GM12878 (cell line): ENCODE results near the gene INSYN2B. TPM values are rescaled to one million over a fixed set of nuclear protein-coding genes. Genes with fewer than 3 reads are reported as not detected.

Experiments
- ATAC-seq: fragments of 200-7000 bp; cut with Tn5 transposase; 3 replicates; pipeline ENCODE4 v1.9.1; 2020; ENCODE audit warnings: mild to moderate bottlenecking, moderate library complexity
- BruUV-seq: library from RNA; stranded (reverse); fragments of 400-500 nt; replicated peaks from 2 replicates; lab custom pipeline; 2021; lab: Mats Ljungman, UMichigan
- CTCF ChIA-PET: fragments of 300-600 bp; sonication (Branson Sonifier 250); formaldehyde crosslinking; extraction: SDS; loops from one replicate; lab custom pipeline; 2021; ENCODE audit warnings: inconsistent platforms; lab: Yijun Ruan, JAX
- POLR2A ChIA-PET: fragments of 350-600 bp; formaldehyde crosslinking; extraction: SDS; loops from one replicate; lab custom pipeline; 2021; ENCODE audit warnings: inconsistent platforms; lab: Charles Lee
- RAD21 ChIA-PET: fragments of 300-600 bp; sonication (Branson Sonifier 250); formaldehyde crosslinking; loops from one replicate; lab custom pipeline; 2023; ENCODE audit warnings: antibody characterized with exemption; ENCODE audit not compliant: unreplicated experiment; lab: Charles Lee
- SMC1A ChIA-PET: fragments of 300-600 bp; sonication (Branson Sonifier 250); formaldehyde crosslinking; loops from one replicate; lab custom pipeline; 2023; ENCODE audit not compliant: unreplicated experiment, uncharacterized antibody; lab: Charles Lee
- DNase-seq: peaks from one replicate; pipeline ENCODE4 v3.0.0-alpha.2; 2011; ENCODE audit warnings: low read depth, low spot score
- FAIRE-seq: peaks from 3 replicates; lab custom pipeline; 2011; peaks lifted over from hg19 to GRCh38; lab: Jason Lieb, UNC
- H2AFZ ChIP-seq: 2 replicates; pipeline ENCODE4 v1.6.0; 2011; ENCODE audit warnings: low read depth, low read length, control low read depth; ENCODE audit not compliant: control insufficient read depth
- H3K27ac ChIP-seq: 2 replicates; pipeline ENCODE4 v1.5.1; 2011; ENCODE audit warnings: control low read depth; ENCODE audit not compliant: control insufficient read depth, insufficient read depth
- H3K27me3 ChIP-seq, 2 experiments: replicated peaks in 1 of 2; 2 replicates each; pipeline versions ENCODE4 v1.6.0 to v1.6.1; 2011; ENCODE audit warnings: low read length in 1 of 2; ENCODE audit not compliant: control insufficient read depth in 2 of 2, insufficient read depth in 2 of 2
- H3K36me3 ChIP-seq, 2 experiments: 2 replicates each; pipeline ENCODE4 v1.5.1; 2011; ENCODE audit warnings: low read length in 1 of 2; ENCODE audit not compliant: control insufficient read depth in 2 of 2, insufficient read depth in 2 of 2
- H3K4me1 ChIP-seq: 2 replicates; pipeline ENCODE4 v1.6.1; 2011; ENCODE audit warnings: mild to moderate bottlenecking, low read length, moderate library complexity, mixed read lengths; ENCODE audit not compliant: control insufficient read depth, insufficient read depth
- H3K4me2 ChIP-seq: 2 replicates; pipeline ENCODE4 v1.6.0; 2011; ENCODE audit warnings: control low read depth; ENCODE audit not compliant: control insufficient read depth, insufficient read depth
- H3K4me3 ChIP-seq: fragments of 200-600 bp; sonication (generic); 2 replicates; pipeline ENCODE4 v1.5.1; 2016
- H3K79me2 ChIP-seq: 2 replicates; pipeline ENCODE4 v1.6.0; 2011; ENCODE audit warnings: low read length; ENCODE audit not compliant: control insufficient read depth, insufficient read depth
- H3K9ac ChIP-seq: 2 replicates; pipeline ENCODE4 v1.8.0; 2011; ENCODE audit warnings: low read length, control low read depth, mixed read lengths; ENCODE audit not compliant: control insufficient read depth, insufficient read depth
- H3K9me3 ChIP-seq: replicated peaks from 3 replicates; pipeline ENCODE4 v1.5.1; 2011; ENCODE audit warnings: mild to moderate bottlenecking, low read length; ENCODE audit not compliant: control insufficient read depth, insufficient read depth
- H4K20me1 ChIP-seq: 2 replicates; pipeline ENCODE4 v1.6.0; 2011; ENCODE audit not compliant: control insufficient read depth, insufficient read depth
- MEF2B ChIP-seq: fragments of 450-650 bp; IDR thresholded peaks from 2 replicates; pipeline ENCODE4 v1.6.1; 2018; ENCODE audit warnings: mild to moderate bottlenecking, moderate library complexity; ENCODE audit not compliant: partially characterized antibody, poor library complexity, severe bottlenecking
- NBN ChIP-seq: fragments of 450-650 bp; IDR thresholded peaks from 2 replicates; pipeline ENCODE4 v1.6.1; 2016
- SPI1 ChIP-seq: IDR thresholded peaks from 2 replicates; pipeline ENCODE4 v1.6.1; 2011; ENCODE audit warnings: low read depth, mild to moderate bottlenecking, low read length, moderate library complexity, borderline replicate concordance; ENCODE audit not compliant: insufficient read depth
- USF2 ChIP-seq: IDR thresholded peaks from 2 replicates; pipeline ENCODE4 v1.6.1; 2011; ENCODE audit warnings: low read depth, low read length, improper control_type of control experiment, borderline replicate concordance
- ZNF384 ChIP-seq: IDR thresholded peaks from 2 replicates; pipeline ENCODE4 v1.6.1; 2012; ENCODE audit warnings: low read depth, mild to moderate bottlenecking, low read length, improper control_type of control experiment, borderline replicate concordance
- WGBS: methylation state at CpG from one replicate; pipeline ENCODE4 v1.1.6; 2016; ENCODE audit warnings: low lambda C conversion rate; ENCODE audit not compliant: insufficient replicate concordance, insufficient coverage; ENCODE audit errors: missing lambda C conversion rate; 5-methylcytosine and 5-hydroxymethylcytosine counted together
- in situ Hi-C: fragments of 300-500 bp; cut with MboI; formaldehyde crosslinking; loops from 9 replicates; pipeline ENCODE4 v1.14.3; 2018; ENCODE audit warnings: mixed read lengths
- intact Hi-C: fragments of 100-400 bp; cut with micrococcal nuclease; formaldehyde crosslinking; loops from one replicate; pipeline ENCODE4 v1.14.2; 2022; ENCODE audit not compliant: unreplicated experiment
- polyA plus RNA-seq, 11 experiments: library from polyadenylated mRNA; depleted of rRNA in 4 of 11; unstranded in 6 of 11; stranded (reverse) in 5 of 11; fragments of >200 nt; fragmentation: Nextera tagmentation in 4 of 11; fragmentation: Illumina TruSeq in 1 of 11; extraction: Ambion mirVana in 4 of 11; extraction: Trizol in 1 of 11; gene quantifications; 1 replicate in 1 of 11; 2 replicates in 10 of 11; pipeline versions ENCODE4 v1.2.1 to v1.2.3, GENCODE V29; 2011 to 2016; ENCODE audit warnings: inconsistent platforms in 2 of 11, missing spikeins in 2 of 11, low read depth in 1 of 11
- total RNA-seq, 4 experiments: library from RNA; depleted of rRNA in 3 of 4; stranded (reverse); fragments of >200 nt in 3 of 4; fragmentation: Illumina TruSeq in 1 of 4; extraction: Trizol in 1 of 4; gene quantifications; 2 replicates each; pipeline versions ENCODE4 v1.2.1 to v1.2.3, GENCODE V29; 2013 to 2021

Gene INSYN2B
- total and polyA plus RNA-seq, 10 of the 15 experiments (the other 5 are each of a cell fraction or from before 2014, with no cell fraction given) = 0.05 to 0.27 (median 0.13) TPM; not detected in 7

- BruUV-seq = no TSS peak
- peak; percentile 16 for DNase-seq
Measured at GRCh38 chr5:169904059-169904458, 76.2 kb downstream of the INSYN2B start.

More at GRCh38 chr5:169904059-169904458, 76.2 kb downstream of the INSYN2B start:
- Histone ChIP-seq H3K9ac (no peak overlapping the region), H3K4me1 (0 out of 2 replicates have a peak, but pooled peaks cover 3% of the 10 kb centered on the region), H3K9me3 (no peaks in the 10 kb centered on the region), H3K36me3 (peaks cover 3 to 8% of the 10 kb centered on the region in 2 experiments; a peak in 2 of 4 replicates), H3K4me3 (no peak overlapping the region)
- SMC1A ChIA-PET = interaction anchor here (0.8 to 2.4 kb wide), 9 partner anchors 9 to 201 kb away, joined by 3 to 12 read pairs (median 6); no protein-coding TSS in a partner anchor
- peak; percentile 67 for ATAC-seq
- POLR2A ChIA-PET = interaction anchor here (0.7 to 0.8 kb wide), 2 partner anchors 18 to 40 kb away, joined by 3 to 7 read pairs; no protein-coding TSS in a partner anchor
- 0% methylated on average over 1 of the region's 2 CpGs for WGBS
- CTCF ChIA-PET = interaction anchor here (1.2 to 1.6 kb wide), 3 partner anchors 10 to 202 kb away, joined by 3 to 4 read pairs (median 3); no protein-coding TSS in a partner anchor
- no peak for FAIRE-seq
- TF ChIP-seq MEF2B (peak; percentile 85), NBN (0 out of 2 replicates have a peak, but pooled peaks have one; percentile 22), SPI1 (peak; percentile 50; the same call in 1 of the 2 replicates), USF2 (no peak), ZNF384 (peak; percentile 25; the same call in 1 of the 2 replicates)
- TF ChIP-seq, all 136 proteins: peak for 4
- intact Hi-C loops = loop anchor here (10.0 kb wide), 1 partner anchor 199 kb away; no protein-coding TSS in a partner anchor
- Histone ChIP-seq H3K4me2 (no peak overlapping the region), H2AFZ (no peak overlapping the region), H3K27me3 (no peaks in the 10 kb centered on the region), H3K79me2 (no peaks in the 10 kb centered on the region), H3K27ac (no peak overlapping the region), H4K20me1 (0 out of 2 replicates have a peak, but pooled peaks cover 5% of the 10 kb centered on the region)
- in situ Hi-C loops = no loop called here
- RAD21 ChIA-PET = interaction anchor here (1.0 to 1.8 kb wide), 11 partner anchors 17 to 233 kb away, joined by 3 to 9 read pairs (median 4); no protein-coding TSS in a partner anchor
